GM21390 (cell line): ENCODE results near the gene ZNF569.
"Not testable (repeated sequence)": the region's sequence is repeated elsewhere in the genome, so short reads cannot be mapped to it uniquely, and the experiment has no call there.

Source experiments
- ATAC-seq: cut with Tn5 transposase; IDR thresholded peaks from one replicate; pipeline ENCODE4 v1.9.1; 2021; ENCODE audit not compliant: unreplicated experiment

Gene ZNF569

DNA sequence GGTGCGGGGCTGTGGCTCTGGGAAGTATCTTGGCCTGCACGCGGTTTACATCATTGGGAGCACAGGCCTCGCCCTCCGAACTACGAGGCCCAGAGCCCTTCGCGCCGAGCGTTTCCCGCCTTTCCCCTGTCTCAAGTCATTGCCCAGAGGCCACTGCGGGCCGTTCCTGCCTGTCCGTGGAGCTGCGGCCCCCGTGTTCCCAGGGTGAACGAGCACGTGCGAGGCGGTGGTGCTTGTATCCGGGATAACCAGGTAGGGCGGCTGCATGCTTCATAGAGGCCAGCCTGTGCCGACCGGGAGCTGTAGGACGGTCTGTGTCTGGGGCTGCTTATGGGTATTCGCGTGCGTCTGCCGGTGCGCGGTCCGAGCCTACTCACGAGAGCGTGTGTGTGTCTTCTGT, 63.8 kb downstream of the ZNF569 start:
- no peak for ATAC-seq

DNA sequence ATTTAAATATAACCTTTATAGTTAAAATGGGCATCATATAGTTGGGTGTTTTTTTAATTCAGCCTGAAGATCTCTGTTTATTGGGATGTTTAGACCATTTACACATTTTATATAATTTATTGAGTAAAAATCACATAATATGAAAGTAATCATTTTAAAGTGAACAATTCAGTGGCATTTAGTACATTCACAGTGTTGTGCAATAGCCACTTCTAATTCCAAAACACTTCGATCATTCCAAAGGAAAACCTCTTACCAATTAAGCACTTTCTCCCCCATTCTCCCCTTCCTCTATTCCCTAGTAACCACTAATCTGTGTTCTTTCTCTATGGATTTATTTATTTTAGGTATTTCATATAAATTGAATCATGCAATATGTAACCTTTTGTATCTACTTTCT, 66.2 kb downstream of the ZNF569 start:
- ATAC-seq, result no peak

GRCh38 chr19:37391399-37391798, 75.8 kb downstream of the ZNF569 start:
- ATAC-seq, result not testable (repeated sequence)

DNA sequence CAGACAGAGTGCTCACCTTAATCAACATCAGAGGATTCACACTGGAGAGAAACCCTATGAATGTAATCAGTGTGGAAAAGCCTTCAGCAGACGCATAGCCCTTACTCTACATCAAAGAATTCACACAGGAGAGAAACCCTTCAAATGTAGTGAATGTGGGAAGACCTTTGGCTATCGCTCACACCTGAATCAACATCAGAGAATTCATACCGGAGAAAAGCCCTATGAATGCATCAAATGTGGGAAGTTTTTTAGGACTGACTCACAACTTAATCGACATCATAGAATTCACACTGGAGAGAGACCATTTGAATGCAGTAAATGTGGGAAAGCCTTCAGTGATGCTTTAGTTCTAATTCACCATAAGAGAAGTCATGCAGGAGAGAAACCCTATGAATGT, 78.0 kb downstream of the ZNF569 start:
- no peak for ATAC-seq

- peak; percentile 94 for ATAC-seq
These were observed 96.2 kb downstream of the ZNF569 start, which contains the start of gene ZNF527 for GRCh38 chr19:37370880-37371661. Gene ZNF527 (plus strand): TSS chr19:37371099. CDS start chr19:37374199, 3,100 bp downstream.

- ATAC-seq, result peak; percentile 23
These were observed 96.8 kb downstream of the ZNF569 start for GRCh38 chr19:37370386-37370879.

DNA sequence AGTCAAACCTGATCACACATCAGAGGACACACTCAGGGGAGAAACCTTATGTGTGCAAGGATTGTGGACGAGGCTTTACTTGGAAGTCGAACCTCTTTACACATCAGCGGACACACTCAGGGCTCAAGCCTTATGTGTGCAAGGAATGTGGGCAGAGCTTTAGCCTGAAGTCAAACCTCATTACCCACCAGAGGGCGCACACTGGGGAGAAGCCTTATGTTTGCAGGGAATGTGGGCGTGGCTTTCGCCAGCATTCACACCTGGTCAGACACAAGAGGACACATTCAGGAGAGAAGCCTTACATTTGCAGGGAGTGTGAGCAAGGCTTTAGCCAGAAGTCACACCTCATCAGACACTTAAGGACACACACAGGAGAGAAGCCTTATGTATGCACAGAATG, 104.5 kb downstream of the ZNF569 start:
- no peak for ATAC-seq

- ATAC-seq, result no peak
These were observed 105.2 kb downstream of the ZNF569 start for GRCh38 chr19:37361994-37362393.
